GM04503 (cell line): ENCODE results near the gene ATAD3B.
"Not testable (repeated sequence)": the region's sequence is repeated elsewhere in the genome, so short reads cannot be mapped to it uniquely, and the experiment has no call there.

Experiments
- DNase-seq: peaks from one replicate; pipeline ENCODE4 v3.0.0-alpha.2; 2012; ENCODE audit warnings: low read depth

Gene ATAD3B

DNA sequence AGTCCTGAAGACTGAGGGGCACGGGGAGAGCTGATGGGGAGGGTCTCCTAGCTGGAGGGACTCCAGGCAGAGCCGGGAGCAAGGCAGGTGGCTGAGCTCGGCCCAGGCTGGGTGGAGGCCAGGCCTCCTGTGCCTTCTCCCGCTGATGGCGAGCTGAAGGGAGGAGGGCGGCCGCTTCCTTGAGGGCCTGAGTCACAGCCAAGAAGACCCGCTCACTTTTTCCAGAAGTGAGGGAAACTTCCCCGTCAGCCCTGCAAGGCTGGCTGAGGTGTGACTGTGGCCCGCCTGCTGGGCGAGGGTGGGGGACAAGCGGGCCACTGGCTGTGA, 37.8 kb upstream of the ATAD3B start:
- DNase-seq = no peak

DNA sequence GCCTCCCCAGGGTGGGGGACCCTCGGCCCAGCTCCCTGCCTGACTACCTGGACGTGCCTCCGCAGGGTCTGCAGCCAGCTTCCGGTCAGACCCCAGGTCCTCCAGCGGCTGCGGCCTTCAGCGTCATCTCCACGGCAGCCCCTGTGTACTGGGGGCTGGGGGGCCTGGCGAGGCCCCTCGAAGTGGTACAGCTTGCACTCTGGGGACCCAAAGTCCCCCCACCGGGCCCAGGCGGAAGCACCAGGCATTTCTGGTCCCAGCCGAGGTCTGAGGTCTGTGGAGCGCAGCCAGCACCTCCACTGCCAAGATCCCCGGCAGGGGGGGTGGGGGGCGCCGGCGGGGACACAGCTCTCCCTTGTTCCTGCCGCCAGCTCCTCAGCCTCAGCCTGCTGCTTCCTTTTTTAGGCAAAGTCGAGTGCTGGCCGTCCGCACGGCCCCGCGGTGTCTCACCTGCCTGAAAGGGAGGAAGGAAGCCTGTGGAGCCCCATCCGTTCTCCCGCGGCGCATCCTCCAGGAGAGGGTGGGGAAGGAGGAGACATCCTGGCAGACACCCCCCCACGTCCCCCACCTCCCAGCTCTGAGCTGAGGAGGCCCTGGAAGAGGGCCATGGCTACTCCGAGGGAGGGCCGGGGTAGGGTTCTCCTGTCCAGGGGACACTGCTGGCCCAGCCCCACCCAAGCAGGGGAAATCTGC, 37.3 kb upstream of the ATAD3B start:
- DNase-seq = no peak

- no peak for DNase-seq
These were observed 36.8 kb upstream of the ATAD3B start for GRCh38 chr1:1434824-1435105.

GRCh38 chr1:1435106-1435903, 36.3 kb upstream of the ATAD3B start, which contains the start of gene VWA1:
Gene VWA1, plus strand, starts transcription at chr1:1435690. Its CDS starts 59 bp downstream, at chr1:1435749.
- DNase-seq = no peak

- no peak for DNase-seq
These were observed 35.5 kb upstream of the ATAD3B start for GRCh38 chr1:1435911-1436629.

DNA sequence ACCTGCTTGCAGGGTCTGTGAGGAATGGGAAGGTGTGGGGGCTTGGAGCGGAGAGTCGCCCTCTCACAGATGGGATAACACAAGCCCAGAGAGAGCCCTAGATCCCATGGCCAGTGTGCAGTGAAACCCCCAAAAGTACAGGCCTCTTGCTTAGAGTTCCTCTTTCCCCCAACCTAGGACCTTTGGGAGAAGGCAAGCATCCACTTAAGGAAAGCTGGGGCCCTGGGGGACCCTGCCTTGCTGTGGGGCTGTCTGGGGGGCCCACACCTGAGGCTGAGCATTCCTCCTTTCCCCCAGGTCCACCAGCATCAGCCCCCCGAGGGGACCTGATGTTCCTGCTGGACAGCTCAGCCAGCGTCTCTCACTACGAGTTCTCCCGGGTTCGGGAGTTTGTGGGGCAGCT, 34.9 kb upstream of the ATAD3B start:
- no peak for DNase-seq

GRCh38 chr1:1437033-1437903, 34.3 kb upstream of the ATAD3B start:
- no peak for DNase-seq

GRCh38 chr1:1437904-1438376, 33.6 kb upstream of the ATAD3B start:
- DNase-seq = no peak

DNA sequence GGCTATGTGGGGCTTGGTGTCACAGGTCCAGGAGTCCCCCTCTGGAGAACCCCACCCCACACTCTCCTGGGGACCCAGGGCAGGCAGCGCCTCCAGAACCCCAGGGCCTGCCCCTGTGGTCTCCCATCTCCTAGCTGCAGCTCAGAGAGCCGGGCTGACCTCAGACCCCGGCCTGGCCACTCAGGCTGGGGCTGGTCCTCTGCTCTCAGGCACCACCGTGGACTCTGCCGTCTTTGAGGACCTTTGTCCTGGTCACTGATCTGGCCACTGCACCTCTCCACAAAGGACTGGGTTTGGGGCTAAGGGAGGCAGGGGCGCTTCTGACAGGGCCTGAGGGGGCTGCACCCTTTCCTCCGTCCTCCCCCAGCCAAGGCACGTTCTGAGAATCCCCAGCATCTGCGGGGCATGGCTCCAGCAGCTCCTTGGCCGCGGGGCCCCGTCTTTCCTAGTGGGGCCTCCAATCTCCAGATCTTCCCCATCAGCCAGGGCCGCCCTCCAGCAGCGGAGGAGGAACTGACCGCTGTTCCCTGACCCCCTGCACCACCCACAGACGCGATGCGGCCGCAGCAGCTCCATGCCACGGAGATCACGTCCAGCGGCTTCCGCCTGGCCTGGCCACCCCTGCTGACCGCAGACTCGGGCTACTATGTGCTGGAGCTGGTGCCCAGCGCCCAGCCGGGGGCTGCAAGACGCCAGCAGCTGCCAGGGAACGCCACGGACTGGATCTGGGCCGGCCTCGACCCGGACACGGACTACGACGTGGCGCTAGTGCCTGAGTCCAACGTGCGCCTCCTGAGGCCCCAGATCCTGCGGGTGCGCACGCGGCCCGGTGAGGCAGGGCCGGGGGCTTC, 32.8 kb upstream of the ATAD3B start:
- DNase-seq = no peak

- DNase-seq = no peak
These were observed 31.9 kb upstream of the ATAD3B start for GRCh38 chr1:1439546-1440261.

DNA sequence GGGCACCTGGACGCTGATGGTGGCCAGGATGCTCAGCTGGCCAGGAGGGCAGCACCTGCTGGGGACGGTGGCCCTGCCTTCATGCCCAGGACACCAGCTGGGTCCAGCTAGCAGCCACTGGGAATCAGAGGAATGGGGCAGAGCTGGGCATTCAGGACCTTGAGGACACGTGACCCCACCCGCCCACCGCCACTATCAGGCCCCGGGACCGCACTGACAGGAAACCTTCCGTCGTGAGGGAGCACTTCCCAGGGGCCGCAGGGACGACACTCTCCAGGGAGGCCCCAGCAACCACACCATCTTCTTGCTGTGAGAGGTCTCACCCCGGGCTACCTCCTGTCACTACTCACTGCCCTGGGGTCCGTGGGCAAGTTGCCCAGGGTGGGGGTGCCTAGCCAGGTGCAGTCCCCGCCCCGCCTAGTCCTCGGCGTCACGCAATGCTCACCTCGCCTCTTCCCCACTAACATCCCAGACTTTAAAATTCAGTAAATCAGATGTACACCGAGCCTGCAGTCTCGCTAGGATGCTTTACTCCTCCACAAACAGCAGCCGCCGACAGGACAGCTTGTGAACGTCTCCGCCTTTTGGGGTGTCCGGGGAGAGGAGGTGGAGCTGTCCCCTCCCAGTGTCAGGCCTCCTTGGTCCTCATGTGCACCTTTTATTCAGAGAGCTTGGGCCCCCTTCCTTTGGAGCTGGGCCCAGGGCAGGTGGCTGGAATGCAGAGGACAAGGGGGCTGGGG, 31.1 kb upstream of the ATAD3B start:
- no peak for DNase-seq

DNA sequence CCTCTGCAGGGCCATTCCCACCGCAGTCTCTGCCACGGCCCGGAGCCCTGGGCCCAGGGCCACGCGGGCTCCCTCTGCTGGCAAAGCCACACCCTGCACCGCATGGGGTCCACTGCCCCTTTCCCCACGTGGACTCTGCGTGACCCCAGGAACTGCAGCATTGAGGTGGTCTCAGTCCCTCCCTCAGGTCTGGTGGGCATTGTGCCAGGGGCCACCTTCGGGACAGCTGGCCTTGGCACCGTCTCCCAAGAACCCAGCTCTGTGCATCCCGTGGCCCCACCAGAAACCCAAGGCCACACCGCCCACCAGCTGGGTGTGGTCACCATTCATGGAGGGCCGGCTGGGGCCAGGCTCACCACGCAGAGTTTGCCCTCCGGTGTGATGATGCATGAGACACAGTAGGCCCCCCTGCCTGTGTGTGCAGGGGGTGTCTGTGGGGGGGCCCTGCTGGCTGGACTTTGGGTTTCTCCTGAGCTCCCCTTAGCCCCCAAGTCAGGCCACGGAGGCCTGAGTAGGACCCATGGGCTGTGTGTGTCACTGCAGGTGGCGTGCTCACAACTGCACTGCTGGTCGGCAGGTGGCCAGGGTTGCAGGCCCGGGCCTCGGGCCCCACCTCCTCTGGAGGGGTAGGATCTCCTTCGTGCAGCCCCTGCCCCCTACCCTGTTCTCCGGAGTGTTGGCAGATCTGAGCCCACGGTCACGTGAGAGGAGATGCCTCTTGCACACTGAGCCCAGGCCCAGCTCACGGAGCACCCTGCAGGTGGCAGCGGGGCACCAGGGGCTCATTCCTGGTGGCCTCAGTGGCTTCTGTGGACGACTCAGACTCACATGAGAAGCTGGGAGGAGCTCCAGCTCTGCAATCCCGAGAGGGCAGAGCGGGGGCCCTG, 30.3 kb upstream of the ATAD3B start:
- DNase-seq = no peak

DNA sequence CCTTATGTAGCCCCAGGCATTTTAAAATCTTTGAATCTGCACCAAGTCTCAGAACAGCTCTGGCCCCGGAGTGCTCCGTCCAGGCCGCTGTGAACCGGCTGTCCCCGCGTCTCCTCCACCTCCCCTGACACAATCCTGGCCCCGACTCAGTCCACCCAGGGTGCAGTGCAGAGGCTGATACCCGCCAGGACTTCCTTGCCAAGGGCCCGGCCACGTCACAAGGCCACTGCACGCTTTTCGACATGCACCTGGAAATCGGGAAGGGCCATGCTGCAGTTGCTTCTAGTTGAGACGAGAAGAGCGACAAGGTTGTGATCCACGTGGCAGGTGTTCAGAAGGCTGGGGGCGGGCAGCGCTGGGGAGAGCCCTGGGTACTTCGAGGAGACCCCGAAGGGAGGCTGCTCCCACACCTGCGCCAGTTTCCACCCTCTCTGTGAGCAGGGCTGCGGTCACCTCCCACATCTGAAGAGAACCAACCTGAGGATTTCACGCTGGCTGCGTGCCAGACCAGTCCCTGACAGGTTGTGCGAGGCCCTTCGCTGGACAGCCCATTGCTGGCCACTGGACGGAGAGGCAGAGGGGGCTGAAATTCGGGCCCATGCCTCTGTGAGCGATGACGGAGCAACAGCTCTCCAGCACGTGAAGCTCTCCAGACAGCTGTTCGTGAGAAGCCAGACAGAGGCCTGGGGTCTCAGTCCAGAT, 29.3 kb upstream of the ATAD3B start:
- no peak for DNase-seq

GRCh38 chr1:1446631-1447030, 24.9 kb upstream of the ATAD3B start:
- not testable (repeated sequence) for DNase-seq

DNA sequence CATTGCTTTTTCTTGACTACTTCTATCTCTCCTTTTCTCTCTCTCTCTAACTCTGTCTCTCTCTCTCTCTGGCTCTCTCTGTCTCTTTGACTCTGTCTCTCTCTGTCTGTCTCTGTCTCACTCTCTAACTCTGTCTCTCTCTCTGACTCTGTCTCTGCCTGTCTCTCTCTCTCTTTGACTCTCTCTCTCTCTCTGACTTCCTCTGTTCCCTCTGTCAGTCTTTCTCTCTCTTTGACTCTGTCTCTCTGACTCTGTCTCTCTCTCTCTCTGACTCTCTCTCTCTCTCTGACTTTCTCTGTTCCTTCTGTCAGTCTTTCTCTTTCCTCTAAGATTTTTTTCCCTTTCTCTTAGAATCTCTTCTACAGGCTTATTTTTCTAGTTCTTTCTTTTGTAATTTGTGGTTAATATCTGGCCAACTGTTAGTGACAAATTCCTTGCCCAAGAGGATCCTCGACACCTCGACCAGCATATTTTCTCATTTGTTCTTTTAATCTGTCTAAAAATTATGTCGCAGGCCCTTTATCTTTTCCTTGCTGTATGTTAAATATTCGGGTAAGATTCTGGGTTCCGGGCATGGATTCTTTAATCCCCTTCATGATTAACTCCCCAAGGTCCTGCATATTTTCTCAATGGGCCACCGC, 22.3 kb upstream of the ATAD3B start, which contains the start of gene ATAD3C:
TSS of gene ATAD3C (plus strand) at position 591 of the 641 bp plus-strand sequence. CDS start 995 bp downstream, outside the sequence.
- DNase-seq = no peak

DNA sequence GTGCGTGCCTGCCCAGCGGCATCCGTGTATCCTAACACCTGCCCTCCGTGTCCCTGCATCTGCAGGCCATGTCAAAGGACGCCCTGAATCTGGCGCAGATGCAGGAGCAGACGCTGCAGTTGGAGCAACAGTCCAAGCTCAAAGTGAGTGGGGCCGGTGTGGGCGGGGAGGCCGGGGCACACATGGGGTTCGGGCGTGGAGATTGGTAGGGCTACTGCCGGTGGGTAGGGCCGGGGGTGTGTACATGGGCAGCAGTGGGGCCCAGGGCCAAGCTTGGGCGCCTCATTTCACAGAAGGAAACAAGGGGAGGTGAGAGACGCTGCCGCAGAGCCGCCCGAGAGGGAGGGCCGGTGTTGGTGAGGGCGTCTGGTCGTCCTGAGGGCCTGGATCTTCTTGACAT, 20.9 kb upstream of the ATAD3B start:
- not testable (repeated sequence) for DNase-seq

DNA sequence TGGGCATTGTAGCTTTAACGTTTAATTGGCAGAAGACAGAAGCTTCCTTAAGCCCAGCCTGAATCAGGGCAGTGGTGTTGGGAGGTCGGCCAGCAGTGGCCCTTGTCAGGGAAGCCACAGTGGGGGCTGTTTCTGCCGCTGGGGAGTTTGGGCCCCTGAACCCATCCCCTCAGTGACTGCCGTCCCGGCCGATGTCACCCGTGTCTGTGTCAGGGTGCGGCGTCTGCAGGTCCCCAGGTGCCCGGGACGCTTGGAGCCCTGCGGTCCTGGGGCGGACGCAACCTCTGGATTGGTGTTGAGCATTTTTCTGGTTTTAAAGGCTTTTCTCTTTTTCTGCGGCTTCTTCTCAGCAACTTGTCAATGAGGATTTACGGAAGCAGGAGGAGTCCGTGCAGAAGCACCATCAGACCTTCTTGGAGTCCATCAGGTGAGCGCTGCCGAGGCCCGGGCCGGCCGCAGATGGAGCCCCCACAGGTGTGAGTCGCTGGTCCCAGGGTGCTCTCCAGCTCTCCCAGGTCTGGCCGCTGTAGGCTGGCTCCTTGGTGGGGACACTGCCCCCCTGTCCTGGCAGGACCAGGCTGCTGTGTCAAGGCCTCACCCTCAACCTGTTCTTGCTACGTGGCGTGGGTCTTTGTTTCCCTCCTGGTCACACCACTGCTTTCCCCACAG, 19.7 kb upstream of the ATAD3B start:
- no peak for DNase-seq
